ENCODE results near the gene ZFAND2B. TPM values are rescaled to one million over a fixed set of nuclear protein-coding genes. Genes with fewer than 3 reads are reported as not detected.

ZFAND2B gene
- total RNA-seq, 1 donor from 2014 or later = 29.7 TPM

GRCh38 chr2:219247678-219248642 lies 41.4 kb downstream of the ZFAND2B start:
- no peak overlapping the region for H3K4me3 ChIP-seq (ENCODE audit: low read depth, low read length)
- no peak for TF ChIP-seq CTCF (conservative IDR thresholded peaks at IDR 0.05; ENCODE audit: low read depth, low read length)
- DNase-seq (ENCODE audit: low read depth) = no peak

GRCh38 chr2:219248845-219249202 lies 42.2 kb downstream of the ZFAND2B start:
- H3K4me3 ChIP-seq (ENCODE audit: low read depth, low read length) = peak overlapping the region; percentile 32

GRCh38 chr2:219249203-219249980 lies 42.8 kb downstream of the ZFAND2B start:
- peak overlapping the region; percentile 32 for H3K4me3 ChIP-seq (ENCODE audit: low read depth, low read length)
- peak; percentile 83 for DNase-seq (ENCODE audit: low read depth)
- no peak for TF ChIP-seq CTCF (conservative IDR thresholded peaks at IDR 0.05; ENCODE audit: low read depth, low read length)

More at GRCh38 chr2:219248845-219249202, 42.2 kb downstream of the ZFAND2B start:
- DNase-seq (ENCODE audit: low read depth) = no peak
- no peak for TF ChIP-seq CTCF (conservative IDR thresholded peaks at IDR 0.05; ENCODE audit: low read depth, low read length)

- peak overlapping the region; percentile 23 for H3K4me3 ChIP-seq (ENCODE audit: low read depth, low read length)
- no peak for DNase-seq (ENCODE audit: low read depth)
- no peak for TF ChIP-seq CTCF (conservative IDR thresholded peaks at IDR 0.05; ENCODE audit: low read depth, low read length)
These were observed 43.6 kb downstream of the ZFAND2B start for GRCh38 chr2:219250049-219250781.

- DNase-seq (ENCODE audit: low read depth) = no peak
- no peak for TF ChIP-seq CTCF (conservative IDR thresholded peaks at IDR 0.05; ENCODE audit: low read depth, low read length)
- peak overlapping the region; percentile 94 for H3K4me3 ChIP-seq (ENCODE audit: low read depth, low read length)
These were observed 45.1 kb downstream of the ZFAND2B start for GRCh38 chr2:219251656-219252055.

GRCh38 chr2:219252084-219252483 lies 45.5 kb downstream of the ZFAND2B start:
- peak overlapping the region; percentile 94 for H3K4me3 ChIP-seq (ENCODE audit: low read depth, low read length)
- no peak for TF ChIP-seq CTCF (conservative IDR thresholded peaks at IDR 0.05; ENCODE audit: low read depth, low read length)
- no peak for DNase-seq (ENCODE audit: low read depth)

All from epithelial cell of proximal tubule (primary cell).